Esophagus (tissue), 2 donors: Measurements from ENCODE around the gene SLITRK2. TPM values are rescaled to one million over a fixed set of nuclear protein-coding genes. Genes with fewer than 3 reads are reported as not detected.

Source experiments
- H3K27ac ChIP-seq, 2 donors: one replicate each; pipeline ENCODE4 v1.5.1; 2013; ENCODE audit warnings: low read depth in 2 of 2, mild to moderate bottlenecking in 2 of 2, inconsistent platforms in 1 of 2, low read length in 1 of 2, moderate library complexity in 1 of 2
- H3K27me3 ChIP-seq, 2 donors: one replicate each; pipeline ENCODE4 v1.6.1; 2013; ENCODE audit warnings: low read length in 2 of 2, control low read depth in 1 of 2, mild to moderate bottlenecking in 1 of 2; ENCODE audit not compliant: insufficient read depth in 2 of 2, control insufficient read depth in 1 of 2
- H3K36me3 ChIP-seq, 2 donors: one replicate each; pipeline ENCODE4 v1.6.1; 2013; ENCODE audit warnings: low read length in 1 of 2; ENCODE audit not compliant: control insufficient read depth in 2 of 2, insufficient read depth in 2 of 2
- H3K4me1 ChIP-seq, 2 donors: one replicate each; pipeline ENCODE4 v1.6.1; 2013; ENCODE audit warnings: low read length in 1 of 2; ENCODE audit not compliant: control insufficient read depth in 2 of 2, insufficient read depth in 2 of 2
- H3K4me3 ChIP-seq, 2 donors: one replicate each; pipeline ENCODE4 v1.5.1; 2013; ENCODE audit warnings: low read length in 2 of 2, mild to moderate bottlenecking in 2 of 2, low read depth in 1 of 2, moderate library complexity in 1 of 2
- H3K9me3 ChIP-seq, 2 donors: one replicate each; pipeline ENCODE4 v1.6.1; 2013; ENCODE audit warnings: mild to moderate bottlenecking in 2 of 2, low read depth in 1 of 2, low read length in 1 of 2, moderate library complexity in 1 of 2; ENCODE audit not compliant: control insufficient read depth in 2 of 2, insufficient read depth in 1 of 2
- WGBS, 2 donors: extraction: QIAGEN DNeasy Blood & Tissue Kit; methylation state at CpG; one replicate each; pipeline ENCODE4 v1.1.7; 2013; 5-methylcytosine and 5-hydroxymethylcytosine counted together
- polyA plus RNA-seq, 2 donors: library from polyadenylated mRNA; stranded (reverse); fragments of 200-250 nt; gene quantifications; one replicate each; pipeline ENCODE4 v1.2.3, GENCODE V29; 2013
- donor health status: healthy with polysubstance abuse.
- donor health status: Bipolar disorder and iron deficiency.

Gene SLITRK2
- under 1 TPM; 0.04 TPM for polyA plus RNA-seq

- H3K27ac ChIP-seq, result no peak within 1 kb of the TSS
- H3K4me3 ChIP-seq, result peak within 1 kb of the TSS in 1 of 2 donors; percentile 16
- 5 to 24% methylated on average over 40 to 56 of the region's 60 CpGs for WGBS, 2 donors
- H3K27me3 ChIP-seq, result peaks cover 0 to 2% of the 10 kb centered on the region in 2 donors
- H3K9me3 ChIP-seq, result peaks cover 0 to 3% of the 10 kb centered on the region in 2 donors
- H3K36me3 ChIP-seq, result no peaks in the 10 kb centered on the region
- H3K4me1 ChIP-seq, result no peaks in the 10 kb centered on the region
Observed at GRCh38 chrX:145817331-145818185, at the start of gene SLITRK2. SLITRK2 (plus strand) TSS chrX:145817829; CDS start chrX:145822426, 4,597 bp downstream.

- no peaks in the 10 kb centered on the region for H3K36me3 ChIP-seq
- no peak overlapping the region for H3K4me3 ChIP-seq
- H3K27ac ChIP-seq, result no peak overlapping the region
- H3K4me1 ChIP-seq, result no peaks in the 10 kb centered on the region
- no peaks in the 10 kb centered on the region for H3K27me3 ChIP-seq
- WGBS, 2 donors, result 43 to 69% methylated on average over 1 of the region's 1 CpG
- H3K9me3 ChIP-seq, result no peaks in the 10 kb centered on the region
Observed at GRCh38 chrX:145773006-145773405, 44.6 kb upstream of the SLITRK2 start.

GRCh38 chrX:145792281-145792680, 25.3 kb upstream of the SLITRK2 start:
- Histone ChIP-seq H3K4me1 (no peaks in the 10 kb centered on the region), H3K27ac (no peak overlapping the region), H3K4me3 (no peak overlapping the region), H3K36me3 (no peaks in the 10 kb centered on the region), H3K9me3 (no peaks in the 10 kb centered on the region), H3K27me3 (no peaks in the 10 kb centered on the region)
- 62 to 69% methylated on average over 1 of the region's 1 CpG for WGBS, 2 donors

DNA sequence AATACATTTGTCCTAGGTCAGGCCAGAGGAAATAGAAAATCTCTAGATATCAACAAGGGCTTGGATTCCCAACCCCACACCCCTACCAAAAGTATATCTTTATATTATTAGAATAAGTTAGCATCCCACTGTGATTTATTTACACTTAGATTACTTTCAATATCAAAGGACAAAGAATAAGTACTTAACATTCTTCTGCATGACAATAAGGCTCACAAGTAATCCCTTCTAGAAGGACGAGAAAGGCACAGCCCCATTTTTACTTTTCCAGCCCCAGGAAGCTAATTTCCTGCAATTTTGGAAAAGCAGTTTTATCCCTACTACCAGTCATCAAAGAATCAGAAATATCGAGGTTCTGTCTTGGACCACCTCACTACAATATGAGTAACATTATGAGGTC, 14.1 kb upstream of the SLITRK2 start:
- Histone ChIP-seq H3K36me3 (no peaks in the 10 kb centered on the region), H3K9me3 (no peaks in the 10 kb centered on the region), H3K27ac (no peak overlapping the region), H3K27me3 (no peaks in the 10 kb centered on the region), H3K4me1 (no peaks in the 10 kb centered on the region), H3K4me3 (no peak overlapping the region)
- 25 to 28% methylated on average over 2 of the region's 2 CpGs for WGBS, 2 donors

GRCh38 chrX:145813081-145813480, 4.5 kb upstream of the SLITRK2 start:
- peaks cover 0 to 3% of the 10 kb centered on the region in 2 donors for H3K9me3 ChIP-seq
- peaks cover 0 to 2% of the 10 kb centered on the region in 2 donors for H3K27me3 ChIP-seq
- H3K4me1 ChIP-seq, result no peaks in the 10 kb centered on the region
- WGBS, 2 donors, result 75 to 77% methylated on average over 1 of the region's 1 CpG
- H3K4me3 ChIP-seq, result no peak overlapping the region
- H3K36me3 ChIP-seq, result no peaks in the 10 kb centered on the region
- H3K27ac ChIP-seq, result no peak overlapping the region

DNA sequence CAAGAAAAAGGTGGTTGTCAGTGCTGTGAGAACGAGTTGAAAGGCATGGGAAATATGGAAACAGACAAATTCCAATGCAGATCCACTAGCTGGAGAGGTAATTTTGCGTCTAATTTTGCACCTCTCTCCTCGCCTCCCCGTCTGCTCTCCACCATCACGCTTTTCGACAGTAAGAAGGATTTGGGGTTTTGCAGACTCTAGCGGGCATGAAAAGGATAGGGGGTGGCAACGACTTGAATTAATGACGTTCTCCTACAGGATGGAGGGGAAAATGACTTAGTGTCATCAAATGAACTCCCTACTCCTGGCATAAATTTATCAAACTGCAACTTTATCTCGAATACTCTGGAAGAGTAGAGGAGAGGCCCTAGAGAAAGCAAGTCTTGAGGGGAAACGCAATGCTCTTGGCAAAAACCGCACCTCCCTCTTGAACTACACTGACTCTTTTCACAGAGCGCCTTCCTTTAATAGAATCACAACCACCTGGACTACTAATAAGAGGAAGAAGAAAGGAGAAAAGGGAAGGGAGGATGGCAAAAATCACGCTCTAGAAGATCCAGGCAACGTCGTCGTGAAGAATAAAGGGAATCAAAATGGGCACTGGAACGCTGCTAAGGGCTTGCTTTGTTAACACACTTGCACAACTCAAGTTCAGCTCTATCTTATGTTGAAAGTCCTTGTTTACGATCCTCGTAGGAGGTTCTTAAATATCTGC, 871 bp upstream of the SLITRK2 start:
- H3K27me3 ChIP-seq, result peaks cover 0 to 2% of the 10 kb centered on the region in 2 donors
- no peaks in the 10 kb centered on the region for H3K4me1 ChIP-seq
- no peak overlapping the region for H3K27ac ChIP-seq
- peaks cover 0 to 3% of the 10 kb centered on the region in 2 donors for H3K9me3 ChIP-seq
- H3K4me3 ChIP-seq, result no peak overlapping the region
- no peaks in the 10 kb centered on the region for H3K36me3 ChIP-seq
- WGBS, 2 donors, result 17 to 25% methylated on average over 20 of the region's 20 CpGs

- H3K9me3 ChIP-seq, result peaks cover 0 to 3% of the 10 kb centered on the region in 2 donors
- no peaks in the 10 kb centered on the region for H3K36me3 ChIP-seq
- no peak overlapping the region for H3K27ac ChIP-seq
- WGBS, 2 donors, result 7 to 35% methylated on average over 60 to 70 of the region's 70 CpGs
- peak overlapping the region in 1 of 2 donors; percentile 16 for H3K4me3 ChIP-seq
- no peaks in the 10 kb centered on the region for H3K4me1 ChIP-seq
- peaks cover 0 to 2% of the 10 kb centered on the region in 2 donors for H3K27me3 ChIP-seq
Observed at GRCh38 chrX:145818186-145819113, 821 bp downstream of the SLITRK2 start.

- H3K4me3 ChIP-seq, result no peak overlapping the region
- no peak overlapping the region for H3K27ac ChIP-seq
- no peaks in the 10 kb centered on the region for H3K36me3 ChIP-seq
- H3K9me3 ChIP-seq, result peaks cover 0 to 3% of the 10 kb centered on the region in 2 donors
- no peaks in the 10 kb centered on the region for H3K4me1 ChIP-seq
- peaks cover 0 to 2% of the 10 kb centered on the region in 2 donors for H3K27me3 ChIP-seq
- WGBS, 2 donors, result 80% methylated on average over 1 of the region's 1 CpG; no CpG with 5 or more reads in 1 of the 2 donors
Observed at GRCh38 chrX:145820825-145821224, 3.2 kb downstream of the SLITRK2 start.
